GM23248 (cell line): ENCODE results near the gene CYP2C19. TPM values are rescaled to one million over a fixed set of nuclear protein-coding genes. Genes with fewer than 3 reads are reported as not detected.

Source experiments
- DNase-seq: peaks from one replicate; pipeline ENCODE4 v3.0.0-alpha.2; 2015
- H2AFZ ChIP-seq: fragments of 200-600 bp; sonication (generic); 2 replicates; pipeline ENCODE4 v1.6.1; 2016; ENCODE audit warnings: antibody characterized with exemption
- H3F3A ChIP-seq: fragments of 200-600 bp; sonication (generic); 2 replicates; pipeline ENCODE4 v1.6.1; 2016; ENCODE audit warnings: mild to moderate bottlenecking, antibody characterized with exemption, mixed run types; ENCODE audit not compliant: insufficient read depth
- H3K27ac ChIP-seq: fragments of 200-600 bp; sonication (generic); 2 replicates; pipeline ENCODE4 v1.5.1; 2016; ENCODE audit warnings: mild to moderate bottlenecking
- H3K27me3 ChIP-seq: fragments of 200-600 bp; sonication (generic); replicated peaks from 2 replicates; pipeline ENCODE4 v1.6.1; 2016; ENCODE audit warnings: mild to moderate bottlenecking; ENCODE audit not compliant: insufficient read depth
- H3K36me3 ChIP-seq: fragments of 200-600 bp; sonication (generic); 2 replicates; pipeline ENCODE4 v1.6.1; 2016; ENCODE audit warnings: low read depth, mild to moderate bottlenecking
- H3K4me1 ChIP-seq: fragments of 200-600 bp; sonication (generic); 2 replicates; pipeline ENCODE4 v1.6.1; 2016; ENCODE audit warnings: mild to moderate bottlenecking; ENCODE audit not compliant: insufficient read depth
- H3K4me2 ChIP-seq: fragments of 200-600 bp; sonication (generic); one replicate; pipeline ENCODE4 v1.6.1; 2016; ENCODE audit warnings: mild to moderate bottlenecking; ENCODE audit not compliant: unreplicated experiment
- H3K4me3 ChIP-seq: fragments of 200-600 bp; sonication (generic); 2 replicates; pipeline ENCODE4 v1.5.1; 2016; ENCODE audit warnings: mild to moderate bottlenecking
- H3K79me2 ChIP-seq: fragments of 200-600 bp; sonication (generic); 2 replicates; pipeline ENCODE4 v1.6.1; 2016; ENCODE audit warnings: mild to moderate bottlenecking; ENCODE audit not compliant: insufficient read depth
- H3K9ac ChIP-seq: fragments of 200-600 bp; sonication (generic); 2 replicates; pipeline ENCODE4 v1.6.1; 2016; ENCODE audit warnings: mild to moderate bottlenecking
- H3K9me2 ChIP-seq: fragments of 200-600 bp; sonication (generic); 2 replicates; pipeline ENCODE4 v1.6.1; 2016; ENCODE audit warnings: mixed run types, mild to moderate bottlenecking, moderate library complexity; ENCODE audit not compliant: insufficient read depth
- H3K9me3 ChIP-seq: fragments of 200-600 bp; sonication (generic); one replicate; pipeline ENCODE4 v1.6.1; 2017; ENCODE audit warnings: low read depth
- H4K20me1 ChIP-seq: fragments of 200-600 bp; sonication (generic); 2 replicates; pipeline ENCODE4 v1.6.0; 2016; ENCODE audit not compliant: insufficient read depth
- EZH2 ChIP-seq: fragments of 200-600 bp; sonication (generic); IDR thresholded peaks from 2 replicates; pipeline ENCODE4 v1.6.1; 2018; ENCODE audit warnings: antibody characterized with exemption, mild to moderate bottlenecking; ENCODE audit not compliant: insufficient read depth, poor library complexity, severe bottlenecking
- EZH2phosphoT487 ChIP-seq: fragments of 200-600 bp; sonication (generic); IDR thresholded peaks from 2 replicates; pipeline ENCODE4 v1.6.1; 2018; ENCODE audit warnings: antibody characterized with exemption, moderate library complexity, mild to moderate bottlenecking, low read depth; ENCODE audit not compliant: insufficient read depth
- whole genome bisulfite sequencing, 2 experiments: methylation state at CpG; one replicate each; pipeline ENCODE4 v1.1.6; 2015 to 2017; ENCODE audit warnings: low lambda C conversion rate in 2 of 2, low coverage in 1 of 2; ENCODE audit errors: missing lambda C conversion rate in 2 of 2; 5-methylcytosine and 5-hydroxymethylcytosine counted together
- in situ Hi-C: fragments of 300-500 bp; cut with MboI; formaldehyde crosslinking; loops from 2 replicates; pipeline ENCODE4 v1.15.0; 2020
- polyA plus RNA-seq: library from polyadenylated mRNA; unstranded; fragments of >200 nt; fragmentation: Nextera tagmentation; extraction: Ambion mirVana; gene quantifications from 2 replicates; pipeline ENCODE4 v1.2.1, GENCODE V29; 2016
- total RNA-seq: library from RNA; depleted of rRNA; stranded (reverse); fragments of >200 nt; shearing (Covaris generic); gene quantifications from 2 replicates; pipeline ENCODE4 v1.2.3, GENCODE V29; 2014

Gene CYP2C19
- total and polyA plus RNA-seq, 2 experiments from 2014 or later = not detected

GRCh38 chr10:94846204-94846603 is 83.7 kb downstream of the CYP2C19 start:
- TF ChIP-seq EZH2phosphoT487 (no peak), EZH2 (no peak)
- 8 to 18% methylated on average over 1 of the region's 1 CpG for WGBS, 2 experiments
- no peak overlapping the region for H3K4me3 ChIP-seq
- H3K9me2 ChIP-seq = no peaks in the 10 kb centered on the region
- no peak overlapping the region for H3K9ac ChIP-seq
- DNase-seq = no peak
- in situ Hi-C loops = no loop called here
- no peaks in the 10 kb centered on the region for H3K9me3 ChIP-seq
- H3K36me3 ChIP-seq = no peaks in the 10 kb centered on the region
- H3K27ac ChIP-seq = no peak overlapping the region
- no peaks in the 10 kb centered on the region for H4K20me1 ChIP-seq
- no peaks in the 10 kb centered on the region for H3K27me3 ChIP-seq
- no peak overlapping the region for H3K4me2 ChIP-seq
- no peaks in the 10 kb centered on the region for H3F3A ChIP-seq
- no peak overlapping the region for H2AFZ ChIP-seq
- no peaks in the 10 kb centered on the region for H3K79me2 ChIP-seq
- H3K4me1 ChIP-seq = no peaks in the 10 kb centered on the region

GRCh38 chr10:94850766-94851165 is 88.3 kb downstream of the CYP2C19 start:
- Histone ChIP-seq H2AFZ (no peak overlapping the region), H3K9ac (no peak overlapping the region), H4K20me1 (no peaks in the 10 kb centered on the region), H3K9me2 (no peaks in the 10 kb centered on the region), H3K27ac (no peak overlapping the region), H3K79me2 (no peaks in the 10 kb centered on the region), H3F3A (no peaks in the 10 kb centered on the region), H3K9me3 (no peaks in the 10 kb centered on the region), H3K4me2 (no peak overlapping the region), H3K4me3 (no peak overlapping the region), H3K4me1 (no peaks in the 10 kb centered on the region), H3K27me3 (no peaks in the 10 kb centered on the region), H3K36me3 (no peaks in the 10 kb centered on the region)
- no peak for DNase-seq
- TF ChIP-seq EZH2 = no peak
- TF ChIP-seq EZH2phosphoT487 = no peak
- in situ Hi-C loops = no loop called here
- 0% methylated on average over 1 of the region's 1 CpG for WGBS, 2 experiments

GRCh38 chr10:94851263-94851662 is 88.8 kb downstream of the CYP2C19 start:
- Histone ChIP-seq H3F3A (no peaks in the 10 kb centered on the region), H3K9me2 (no peaks in the 10 kb centered on the region), H3K79me2 (no peaks in the 10 kb centered on the region), H2AFZ (no peak overlapping the region), H3K9ac (no peak overlapping the region), H3K4me1 (no peaks in the 10 kb centered on the region), H3K27me3 (no peaks in the 10 kb centered on the region), H3K4me2 (no peak overlapping the region), H4K20me1 (no peaks in the 10 kb centered on the region), H3K4me3 (no peak overlapping the region), H3K36me3 (no peaks in the 10 kb centered on the region), H3K27ac (no peak overlapping the region), H3K9me3 (no peaks in the 10 kb centered on the region)
- in situ Hi-C loops = no loop called here
- DNase-seq = no peak
- TF ChIP-seq EZH2phosphoT487 (no peak), EZH2 (no peak)

GRCh38 chr10:94852438-94852837 is 90.0 kb downstream of the CYP2C19 start:
- Histone ChIP-seq H3K36me3 (no peaks in the 10 kb centered on the region), H4K20me1 (no peaks in the 10 kb centered on the region), H3F3A (no peaks in the 10 kb centered on the region), H3K4me3 (no peak overlapping the region), H3K9me3 (no peaks in the 10 kb centered on the region), H3K4me1 (no peaks in the 10 kb centered on the region), H2AFZ (no peak overlapping the region), H3K27me3 (no peaks in the 10 kb centered on the region), H3K4me2 (no peak overlapping the region), H3K9me2 (no peaks in the 10 kb centered on the region), H3K27ac (no peak overlapping the region), H3K79me2 (no peaks in the 10 kb centered on the region), H3K9ac (no peak overlapping the region)
- WGBS, 2 experiments = 20 to 24% methylated on average over 3 of the region's 3 CpGs
- no peak for DNase-seq
- TF ChIP-seq EZH2 = no peak
- TF ChIP-seq EZH2phosphoT487 = no peak
- in situ Hi-C loops = no loop called here

- 2 to 6% methylated on average over 1 of the region's 1 CpG for WGBS, 2 experiments
- H3K9me3 ChIP-seq = no peaks in the 10 kb centered on the region
- no peak overlapping the region for H3K27ac ChIP-seq
- no peak overlapping the region for H3K4me2 ChIP-seq
- H3K9ac ChIP-seq = no peak overlapping the region
- H4K20me1 ChIP-seq = no peaks in the 10 kb centered on the region
- in situ Hi-C loops = no loop called here
- H3K36me3 ChIP-seq = no peaks in the 10 kb centered on the region
- H2AFZ ChIP-seq = no peak overlapping the region
- H3K4me3 ChIP-seq = no peak overlapping the region
- H3F3A ChIP-seq = no peaks in the 10 kb centered on the region
- no peak for TF ChIP-seq EZH2phosphoT487
- no peak for TF ChIP-seq EZH2
- H3K4me1 ChIP-seq = no peaks in the 10 kb centered on the region
- no peaks in the 10 kb centered on the region for H3K79me2 ChIP-seq
- no peaks in the 10 kb centered on the region for H3K27me3 ChIP-seq
- DNase-seq = no peak
- no peaks in the 10 kb centered on the region for H3K9me2 ChIP-seq
Observed at GRCh38 chr10:94853065-94853464, 90.6 kb downstream of the CYP2C19 start.
